HEK293T (cell line): Measurements from ENCODE around the gene MAGEA11.

Source experiments
- BHLHE40 ChIP-seq: fragments of 450-650 bp; IDR thresholded peaks from 2 replicates; pipeline ENCODE4 v1.6.1; 2016; ENCODE audit warnings: mild to moderate bottlenecking, moderate library complexity, borderline replicate concordance
- ELF4 ChIP-seq: fragments of 450-650 bp; IDR thresholded peaks from 2 replicates; pipeline ENCODE4 v1.6.1; 2017; ENCODE audit warnings: antibody characterized with exemption
- FOXM1 ChIP-seq: fragments of 450-650 bp; IDR thresholded peaks from 2 replicates; pipeline ENCODE4 v1.6.1; 2017; ENCODE audit warnings: mild to moderate bottlenecking, borderline replicate concordance
- L3MBTL2 ChIP-seq: fragments of 450-650 bp; conservative IDR thresholded peaks from 2 replicates; pipeline ENCODE4 v1.6.1; 2016; ENCODE audit warnings: mild to moderate bottlenecking
- NFRKB ChIP-seq: fragments of 450-650 bp; IDR thresholded peaks from 2 replicates; pipeline ENCODE4 v1.6.1; 2016; ENCODE audit warnings: mild to moderate bottlenecking, moderate library complexity
- PKNOX1 ChIP-seq: fragments of 450-650 bp; IDR thresholded peaks from 2 replicates; pipeline ENCODE4 v1.6.1; 2016
- SP1 ChIP-seq: fragments of 450-650 bp; IDR thresholded peaks from 2 replicates; pipeline ENCODE4 v1.6.1; 2017
- SUZ12 ChIP-seq: fragments of 450-650 bp; IDR thresholded peaks from 2 replicates; pipeline ENCODE4 v1.6.1; 2016; ENCODE audit warnings: mild to moderate bottlenecking
- TARDBP ChIP-seq: fragments of 450-650 bp; IDR thresholded peaks from 2 replicates; pipeline ENCODE4 v1.6.1; 2016
- ZNF384 ChIP-seq: fragments of 450-650 bp; IDR thresholded peaks from 2 replicates; pipeline ENCODE4 v1.6.1; 2016

- TF ChIP-seq NFRKB (no peak), BHLHE40 (no peak), TARDBP (no peak), PKNOX1 (no peak), L3MBTL2 (no peak), SP1 (no peak), SUZ12 (no peak), ZNF384 (no peak), ELF4 (no peak), FOXM1 (no peak)
Observed at GRCh38 chrX:149762696-149763614, 51.1 kb downstream of the MAGEA11 start.
